Inferior parietal cortex (tissue), 1 donor: ENCODE measurements around the gene EME1.
A peak's percentile ranks its signal among the peaks of the same experiment; 100 is the strongest.

ENCODE experiments used
- DNase-seq: peaks from one replicate; pipeline ENCODE4 v3.0.0-alpha.2; 2016; ENCODE audit errors: extremely low spot score

EME1 gene

GRCh38 chr17:50348522-50349242, 24.3 kb upstream of the EME1 start:
- DNase-seq, result no peak

GRCh38 chr17:50349243-50349600, 23.8 kb upstream of the EME1 start:
- DNase-seq, result no peak

- DNase-seq, result no peak
These were observed 22.3 kb upstream of the EME1 start for GRCh38 chr17:50350733-50351132.

- no peak for DNase-seq
These were observed 20.8 kb upstream of the EME1 start for GRCh38 chr17:50352072-50352692.

GRCh38 chr17:50352693-50353599, 20.1 kb upstream of the EME1 start:
- DNase-seq, result no peak

GRCh38 chr17:50353600-50354195, 19.3 kb upstream of the EME1 start:
- DNase-seq, result no peak

GRCh38 chr17:50354198-50354597, 18.8 kb upstream of the EME1 start:
- DNase-seq, result no peak

- DNase-seq, result no peak
These were observed 18.3 kb upstream of the EME1 start for GRCh38 chr17:50354776-50355175.

- no peak for DNase-seq
These were observed 17.7 kb upstream of the EME1 start for GRCh38 chr17:50355336-50355700.

GRCh38 chr17:50355701-50356341, 17.2 kb upstream of the EME1 start:
- no peak for DNase-seq

- no peak for DNase-seq
These were observed 16.6 kb upstream of the EME1 start for GRCh38 chr17:50356418-50356817.

GRCh38 chr17:50356892-50357510, 16.0 kb upstream of the EME1 start:
- DNase-seq, result no peak

- no peak for DNase-seq
These were observed 14.9 kb upstream of the EME1 start for GRCh38 chr17:50358177-50358576.

- no peak for DNase-seq
These were observed 13.9 kb upstream of the EME1 start for GRCh38 chr17:50359005-50359699.

- DNase-seq, result no peak
These were observed 13.0 kb upstream of the EME1 start for GRCh38 chr17:50359998-50360461.

GRCh38 chr17:50360486-50361115, 12.4 kb upstream of the EME1 start:
- no peak for DNase-seq

GRCh38 chr17:50361561-50362480, 11.2 kb upstream of the EME1 start:
- DNase-seq, result peak; percentile 75

- DNase-seq, result no peak
These were observed 10.4 kb upstream of the EME1 start for GRCh38 chr17:50362661-50363060.
